Mesendoderm (in vitro differentiated cells): ENCODE measurements around the gene KLHL25. TPM values are rescaled to one million over a fixed set of nuclear protein-coding genes. Genes with fewer than 3 reads are reported as not detected.

Experiments
- DNase-seq: peaks from one replicate; pipeline ENCODE4 v3.0.0; 2013
- H2AK5ac ChIP-seq: 2 replicates; pipeline ENCODE4 v1.6.1; 2013; ENCODE audit warnings: low read length, inconsistent platforms
- H2BK120ac ChIP-seq: 2 replicates; pipeline ENCODE4 v1.6.1; 2013; ENCODE audit warnings: low read depth, mild to moderate bottlenecking, low read length, moderate library complexity, mixed read lengths
- H2BK15ac ChIP-seq: replicated peaks from 2 replicates; pipeline ENCODE4 v1.6.1; 2013; ENCODE audit warnings: low read depth, mild to moderate bottlenecking, moderate library complexity
- H2BK5ac ChIP-seq: 2 replicates; pipeline ENCODE4 v1.6.1; 2013; ENCODE audit warnings: low read length, inconsistent platforms
- H3K18ac ChIP-seq: 2 replicates; pipeline ENCODE4 v1.6.1; 2013; ENCODE audit warnings: mild to moderate bottlenecking, low read length, mixed read lengths
- H3K23ac ChIP-seq: one replicate; pipeline ENCODE4 v1.6.1; 2013; ENCODE audit warnings: low read length
- H3K27ac ChIP-seq: 2 replicates; pipeline ENCODE4 v1.5.1; 2013; ENCODE audit warnings: low read depth, mild to moderate bottlenecking, inconsistent platforms, low read length, moderate library complexity
- H3K27me3 ChIP-seq: 2 replicates; pipeline ENCODE4 v1.6.1; 2013; ENCODE audit warnings: low read length, control low read depth, mild to moderate bottlenecking, inconsistent platforms; ENCODE audit not compliant: insufficient read depth, poor library complexity
- H3K36me3 ChIP-seq: 2 replicates; pipeline ENCODE4 v1.6.1; 2013; ENCODE audit warnings: low read length, inconsistent platforms; ENCODE audit not compliant: control insufficient read depth, insufficient read depth
- H3K4ac ChIP-seq: one replicate; pipeline ENCODE4 v1.6.1; 2013; ENCODE audit warnings: low read depth, mild to moderate bottlenecking, low read length, moderate library complexity
- H3K4me1 ChIP-seq: 2 replicates; pipeline ENCODE4 v1.6.1; 2013; ENCODE audit warnings: low read depth, low read length, inconsistent platforms; ENCODE audit not compliant: control insufficient read depth
- H3K4me2 ChIP-seq: 2 replicates; pipeline ENCODE4 v1.6.1; 2013; ENCODE audit warnings: low read length
- H3K4me3 ChIP-seq: 2 replicates; pipeline ENCODE4 v1.5.1; 2013; ENCODE audit warnings: mild to moderate bottlenecking, low read length
- H3K56ac ChIP-seq: one replicate; pipeline ENCODE4 v1.6.1; 2013; ENCODE audit warnings: low read length
- H3K79me1 ChIP-seq: 2 replicates; pipeline ENCODE4 v1.6.1; 2013; ENCODE audit warnings: low read length, inconsistent platforms
- H3K79me2 ChIP-seq: 2 replicates; pipeline ENCODE4 v1.6.1; 2013; ENCODE audit warnings: mild to moderate bottlenecking, low read length; ENCODE audit not compliant: control insufficient read depth, insufficient read depth
- H3K9ac ChIP-seq: 2 replicates; pipeline ENCODE4 v1.6.1; 2013; ENCODE audit warnings: low read length, inconsistent platforms
- H4K5ac ChIP-seq: one replicate; pipeline ENCODE4 v1.6.1; 2013; ENCODE audit warnings: low read length
- H4K8ac ChIP-seq: one replicate; pipeline ENCODE4 v1.6.1; 2013; ENCODE audit warnings: low read depth, mild to moderate bottlenecking, control low read depth, low read length, moderate library complexity
- WGBS: extraction: QIAGEN DNeasy Blood & Tissue Kit; methylation state at CpG from one replicate; pipeline ENCODE4 v1.1.7; 2013; ENCODE audit warnings: low lambda C conversion rate, missing lambda C conversion rate; ENCODE audit not compliant: insufficient coverage; ENCODE audit errors: extremely low coverage; 5-methylcytosine and 5-hydroxymethylcytosine counted together
- polyA plus RNA-seq, 2 experiments: library from polyadenylated mRNA; stranded (reverse); fragments of 200-250 nt; gene quantifications; one replicate each; pipeline ENCODE4 v1.2.3, GENCODE V29; 2013

The KLHL25 gene, protein sequence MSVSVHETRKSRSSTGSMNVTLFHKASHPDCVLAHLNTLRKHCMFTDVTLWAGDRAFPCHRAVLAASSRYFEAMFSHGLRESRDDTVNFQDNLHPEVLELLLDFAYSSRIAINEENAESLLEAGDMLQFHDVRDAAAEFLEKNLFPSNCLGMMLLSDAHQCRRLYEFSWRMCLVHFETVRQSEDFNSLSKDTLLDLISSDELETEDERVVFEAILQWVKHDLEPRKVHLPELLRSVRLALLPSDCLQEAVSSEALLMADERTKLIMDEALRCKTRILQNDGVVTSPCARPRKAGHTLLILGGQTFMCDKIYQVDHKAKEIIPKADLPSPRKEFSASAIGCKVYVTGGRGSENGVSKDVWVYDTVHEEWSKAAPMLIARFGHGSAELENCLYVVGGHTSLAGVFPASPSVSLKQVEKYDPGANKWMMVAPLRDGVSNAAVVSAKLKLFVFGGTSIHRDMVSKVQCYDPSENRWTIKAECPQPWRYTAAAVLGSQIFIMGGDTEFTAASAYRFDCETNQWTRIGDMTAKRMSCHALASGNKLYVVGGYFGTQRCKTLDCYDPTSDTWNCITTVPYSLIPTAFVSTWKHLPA
- polyA plus RNA-seq (2013, experiment 1 of 2): 4.3 TPM
- polyA plus RNA-seq (2013, experiment 2 of 2): 4.4 TPM

DNA sequence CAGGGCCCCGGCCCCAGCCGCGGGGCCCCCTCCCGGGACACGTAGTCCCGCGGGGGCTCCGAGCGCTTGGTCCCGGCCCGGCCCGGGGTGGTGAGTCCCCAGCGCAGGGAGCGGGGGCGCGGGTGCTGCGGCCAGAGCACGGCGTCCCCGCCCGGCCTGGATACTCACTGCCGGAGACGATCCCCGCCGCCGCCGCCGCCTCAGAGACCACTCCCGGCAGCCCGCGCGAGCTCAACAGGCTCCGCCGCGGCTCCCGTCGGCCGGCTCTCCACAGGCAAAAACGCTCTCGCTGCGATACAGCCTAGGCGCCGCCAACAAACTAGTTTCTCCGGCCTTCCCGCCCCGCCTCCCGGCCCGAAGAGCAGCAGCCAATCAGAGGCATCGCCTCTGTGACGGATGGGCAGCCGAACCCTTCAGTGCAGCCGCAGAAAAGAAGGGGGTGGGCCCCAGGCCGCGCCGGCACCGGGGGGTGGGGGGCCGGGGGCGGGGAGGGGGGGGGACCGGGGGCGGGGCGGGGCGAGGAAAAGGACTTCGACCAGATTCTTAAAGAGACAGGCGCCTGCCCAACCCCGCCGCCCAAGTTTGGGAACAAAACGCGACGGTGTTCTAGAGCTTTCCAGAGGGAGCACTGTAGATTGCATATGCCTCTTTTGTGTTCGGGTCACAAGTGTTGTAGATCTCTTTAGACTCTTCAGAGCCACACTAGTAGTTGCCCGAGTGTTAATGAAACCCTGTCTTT, at the start of gene KLHL25:
Gene KLHL25 (minus strand): TSS at position 328 of the 739 bp plus-strand sequence. CDS start 25,115 bp downstream, outside the sequence.
- peak within 1 kb of the TSS; percentile 86 for H3K9ac ChIP-seq
- H3K79me2 ChIP-seq: peaks cover 31% of the 10 kb centered on the region
- peaks cover 10% of the 10 kb centered on the region for H3K4me1 ChIP-seq
- peak within 1 kb of the TSS; percentile 92 for H3K56ac ChIP-seq
- H4K5ac ChIP-seq: peak within 1 kb of the TSS; percentile 23
- H2BK15ac ChIP-seq: no peak within 1 kb of the TSS
- no peak within 1 kb of the TSS for H4K8ac ChIP-seq
- WGBS: no CpG with 5 or more reads among the region's 71 CpGs
- peak within 1 kb of the TSS; percentile 75 for H2BK120ac ChIP-seq
- H3K4me2 ChIP-seq: peak within 1 kb of the TSS; percentile 81
- H3K23ac ChIP-seq: peak within 1 kb of the TSS; percentile 85
- no peak within 1 kb of the TSS for H3K4ac ChIP-seq
- no peak within 1 kb of the TSS for H2BK5ac ChIP-seq
- DNase-seq: peak; percentile 98
- H3K27me3 ChIP-seq: no peaks in the 10 kb centered on the region
- H3K36me3 ChIP-seq: no peaks in the 10 kb centered on the region
- peak within 1 kb of the TSS; percentile 98 for H3K18ac ChIP-seq
- H3K79me1 ChIP-seq: peaks cover 22% of the 10 kb centered on the region
- no peak within 1 kb of the TSS for H2AK5ac ChIP-seq
- peak within 1 kb of the TSS; percentile 89 for H3K27ac ChIP-seq
- H3K4me3 ChIP-seq: peak within 1 kb of the TSS; percentile 79

- no CpG with 5 or more reads among the region's 8 CpGs for WGBS
- H3K9ac ChIP-seq: no peak overlapping the region
Measured at GRCh38 chr15:85840802-85841152, 46.1 kb upstream of the KLHL25 start.

GRCh38 chr15:85840079-85840801, 45.5 kb upstream of the KLHL25 start:
- Histone ChIP-seq H4K5ac (no peak overlapping the region), H3K79me1 (no peaks in the 10 kb centered on the region), H3K4ac (no peak overlapping the region), H3K18ac (no peak overlapping the region), H3K4me1 (no peaks in the 10 kb centered on the region), H3K4me2 (peak overlapping the region; percentile 46), H3K36me3 (no peaks in the 10 kb centered on the region), H3K27me3 (no peaks in the 10 kb centered on the region), H3K4me3 (no peak overlapping the region), H3K9ac (no peak overlapping the region), H2BK5ac (no peak overlapping the region), H3K23ac (no peak overlapping the region), H4K8ac (no peak overlapping the region), H3K56ac (no peak overlapping the region), H3K79me2 (no peaks in the 10 kb centered on the region), H3K27ac (no peak overlapping the region), H2AK5ac (no peak overlapping the region), H2BK15ac (no peak overlapping the region), H2BK120ac (no peak overlapping the region)
- DNase-seq: peak; percentile 87
- WGBS: no CpG with 5 or more reads among the region's 32 CpGs

More at GRCh38 chr15:85840802-85841152, 46.1 kb upstream of the KLHL25 start:
- Histone ChIP-seq H3K79me1 (no peaks in the 10 kb centered on the region), H2BK5ac (no peak overlapping the region), H2BK15ac (no peak overlapping the region), H3K56ac (no peak overlapping the region), H3K4me3 (no peak overlapping the region), H3K4me1 (no peaks in the 10 kb centered on the region), H2AK5ac (no peak overlapping the region), H3K27ac (no peak overlapping the region), H4K8ac (no peak overlapping the region), H3K79me2 (no peaks in the 10 kb centered on the region), H3K23ac (no peak overlapping the region), H3K4me2 (no peak overlapping the region), H2BK120ac (no peak overlapping the region), H3K4ac (no peak overlapping the region), H3K27me3 (no peaks in the 10 kb centered on the region), H3K36me3 (no peaks in the 10 kb centered on the region), H3K18ac (no peak overlapping the region), H4K5ac (no peak overlapping the region)
- no peak for DNase-seq

GRCh38 chr15:85839643-85840042, 44.9 kb upstream of the KLHL25 start:
- Histone ChIP-seq H3K79me1 (no peaks in the 10 kb centered on the region), H3K79me2 (no peaks in the 10 kb centered on the region), H3K36me3 (no peaks in the 10 kb centered on the region), H2AK5ac (no peak overlapping the region), H4K8ac (no peak overlapping the region), H3K4ac (no peak overlapping the region), H3K4me3 (no peak overlapping the region), H2BK120ac (no peak overlapping the region), H3K27ac (no peak overlapping the region), H3K9ac (no peak overlapping the region), H3K27me3 (no peaks in the 10 kb centered on the region), H2BK15ac (no peak overlapping the region), H4K5ac (no peak overlapping the region), H2BK5ac (no peak overlapping the region), H3K56ac (no peak overlapping the region), H3K4me2 (no peak overlapping the region), H3K23ac (no peak overlapping the region), H3K18ac (no peak overlapping the region), H3K4me1 (no peaks in the 10 kb centered on the region)
- DNase-seq: no peak
- WGBS: no CpG with 5 or more reads among the region's 2 CpGs

DNA sequence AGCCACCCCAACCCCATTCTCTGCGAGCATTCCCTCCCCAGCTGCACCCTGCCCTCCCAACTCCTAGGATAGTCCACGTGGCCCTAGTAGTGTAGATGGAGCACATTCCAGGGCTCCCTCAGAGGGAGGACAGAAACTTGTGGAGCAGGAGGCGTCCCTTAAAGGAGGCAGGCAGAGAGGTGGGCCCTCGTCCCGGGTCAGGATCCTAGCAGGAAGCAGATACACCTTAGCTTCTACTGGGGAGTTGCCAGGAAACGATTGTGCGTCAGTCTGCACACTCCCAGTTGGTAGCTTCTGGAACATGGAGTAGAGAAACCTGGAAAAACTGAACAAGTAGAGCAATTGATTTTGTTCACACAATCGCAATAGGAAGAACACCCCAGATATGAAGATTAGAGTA, 43.9 kb upstream of the KLHL25 start:
- no peak overlapping the region for H3K4ac ChIP-seq
- H4K8ac ChIP-seq: no peak overlapping the region
- H3K27me3 ChIP-seq: no peaks in the 10 kb centered on the region
- H2BK120ac ChIP-seq: no peak overlapping the region
- H2AK5ac ChIP-seq: no peak overlapping the region
- no peak for DNase-seq
- no peak overlapping the region for H3K18ac ChIP-seq
- no CpG with 5 or more reads among the region's 8 CpGs for WGBS
- H3K56ac ChIP-seq: no peak overlapping the region
- H3K9ac ChIP-seq: no peak overlapping the region
- no peak overlapping the region for H2BK15ac ChIP-seq
- no peak overlapping the region for H2BK5ac ChIP-seq
- no peak overlapping the region for H3K23ac ChIP-seq
- no peak overlapping the region for H3K4me2 ChIP-seq
- no peak overlapping the region for H3K27ac ChIP-seq
- no peaks in the 10 kb centered on the region for H3K79me1 ChIP-seq
- no peak overlapping the region for H4K5ac ChIP-seq
- no peaks in the 10 kb centered on the region for H3K79me2 ChIP-seq
- no peaks in the 10 kb centered on the region for H3K36me3 ChIP-seq
- no peak overlapping the region for H3K4me3 ChIP-seq
- no peaks in the 10 kb centered on the region for H3K4me1 ChIP-seq
